NCI-H1417 treated with DMSO at 0.1 percent for 48 hours (cell line): Measurements from ENCODE around the gene SELENOS.
"Not testable (repeated sequence)": the region's sequence is repeated elsewhere in the genome, so short reads cannot be mapped to it uniquely, and the experiment has no call there.

Experiments
- DNase-seq: peaks from one replicate; lab custom pipeline; 2025; lab: John Stamatoyannopoulos, UW

SELENOS gene

DNA sequence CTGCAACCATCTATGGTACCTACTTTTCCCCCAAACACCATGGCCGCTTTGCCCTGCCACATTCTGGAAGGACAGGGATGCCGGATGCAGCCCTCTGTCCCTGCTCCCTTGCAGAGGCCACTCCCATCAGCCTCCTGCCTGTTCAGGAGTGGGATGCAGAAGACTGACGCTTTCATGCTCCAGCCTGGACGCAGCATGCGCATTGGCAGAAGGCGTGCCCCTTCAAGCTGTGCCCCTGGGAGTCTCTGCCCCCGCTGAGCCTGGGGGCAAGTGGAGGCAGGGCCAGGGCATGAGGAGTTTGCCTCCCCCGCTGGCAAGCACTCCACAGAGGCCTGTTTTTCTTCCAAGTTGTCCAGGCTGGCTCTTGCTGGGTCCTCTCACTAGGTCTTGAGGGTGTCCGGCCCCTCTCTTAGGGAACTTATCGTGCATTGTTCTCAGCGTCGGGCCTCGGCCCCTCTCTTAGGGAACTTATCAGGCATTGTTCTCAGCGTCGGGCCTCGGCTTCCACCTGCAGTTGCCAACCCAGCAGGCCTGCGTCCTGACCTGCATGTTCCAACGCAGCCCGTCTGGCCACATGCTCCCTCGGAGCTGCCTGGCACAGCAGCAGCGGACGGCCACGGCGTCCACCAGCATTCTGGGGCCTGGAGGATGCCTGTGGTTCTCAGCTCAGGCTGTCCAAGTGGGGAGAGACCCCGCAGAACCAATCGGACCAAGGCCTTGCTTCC is 32.3 kb upstream of the SELENOS start:
- peak; percentile 10 for DNase-seq

DNA sequence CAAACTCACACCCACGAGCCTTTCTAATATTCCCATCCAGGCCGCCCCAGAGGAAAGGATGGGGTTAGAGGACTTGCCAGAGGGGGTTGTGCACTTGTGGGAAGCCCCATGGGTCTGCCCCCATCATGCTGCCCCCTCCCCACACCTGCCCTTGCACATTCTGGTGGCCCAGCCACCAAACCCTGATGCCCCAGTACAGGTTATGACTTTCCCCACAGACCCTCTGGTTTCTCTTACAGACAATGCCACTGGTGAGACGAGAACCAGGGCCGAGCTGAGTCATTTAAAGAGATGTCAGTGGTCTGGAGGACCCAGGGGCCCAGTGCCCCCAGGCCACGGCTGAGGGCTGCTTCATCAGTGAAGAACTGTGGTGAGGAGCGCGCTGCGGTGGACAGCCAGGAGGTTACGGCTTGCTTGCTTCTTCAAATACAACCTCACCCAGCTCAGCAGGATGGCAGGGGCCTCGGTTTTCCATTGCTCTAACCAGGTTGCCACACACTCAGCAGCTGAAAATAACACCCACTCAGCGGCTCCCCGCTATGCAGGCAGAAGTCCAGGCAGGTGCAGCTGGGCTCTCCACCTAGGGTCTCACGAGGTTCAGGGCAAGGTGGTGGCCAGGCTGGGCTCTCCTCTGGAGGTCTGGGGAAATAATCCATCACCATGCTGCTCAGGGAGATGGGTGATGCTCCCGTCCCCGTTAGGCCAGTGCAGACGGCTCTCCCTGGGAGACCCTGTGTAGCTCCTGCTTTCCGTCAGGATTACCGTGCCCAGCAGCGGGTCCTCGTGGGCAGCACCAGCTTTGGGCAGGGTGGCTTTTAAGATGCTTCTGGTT is 31.5 kb upstream of the SELENOS start:
- DNase-seq = peak; percentile 10

DNA sequence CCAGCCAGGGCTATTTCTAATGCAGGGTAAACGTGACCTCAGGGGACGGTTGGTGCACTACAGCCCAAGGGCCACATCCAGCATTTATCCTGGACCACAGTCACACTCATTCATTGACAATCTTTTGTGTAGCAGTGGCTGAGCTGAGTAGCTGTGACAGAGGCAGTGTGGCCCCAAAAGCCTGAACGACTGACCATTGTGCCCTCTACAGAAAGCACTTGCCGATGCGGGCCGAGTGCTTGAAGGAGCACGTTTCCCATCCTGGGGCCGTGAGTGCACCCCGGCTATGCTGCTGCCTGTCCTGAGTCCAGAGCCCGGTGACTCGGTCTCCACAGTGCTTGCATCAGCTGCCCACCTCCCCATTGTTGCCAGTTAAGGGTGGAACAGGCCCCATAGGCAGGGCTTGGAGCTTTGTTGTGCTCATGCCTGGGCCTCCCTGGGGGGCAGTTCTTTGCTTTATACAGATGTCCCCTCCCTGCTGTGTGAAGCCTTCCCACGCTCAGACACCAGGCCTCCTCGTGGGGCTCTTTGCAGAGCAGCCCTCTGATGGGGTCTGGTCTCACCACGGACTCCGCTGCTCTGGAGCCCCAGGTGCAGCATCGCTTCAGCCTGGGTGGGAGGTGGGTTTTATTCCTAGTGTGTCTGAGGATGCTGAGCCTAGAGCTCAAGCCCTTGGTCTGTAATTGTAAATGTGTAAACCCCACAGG is 30.8 kb upstream of the SELENOS start:
- DNase-seq = no peak

DNA sequence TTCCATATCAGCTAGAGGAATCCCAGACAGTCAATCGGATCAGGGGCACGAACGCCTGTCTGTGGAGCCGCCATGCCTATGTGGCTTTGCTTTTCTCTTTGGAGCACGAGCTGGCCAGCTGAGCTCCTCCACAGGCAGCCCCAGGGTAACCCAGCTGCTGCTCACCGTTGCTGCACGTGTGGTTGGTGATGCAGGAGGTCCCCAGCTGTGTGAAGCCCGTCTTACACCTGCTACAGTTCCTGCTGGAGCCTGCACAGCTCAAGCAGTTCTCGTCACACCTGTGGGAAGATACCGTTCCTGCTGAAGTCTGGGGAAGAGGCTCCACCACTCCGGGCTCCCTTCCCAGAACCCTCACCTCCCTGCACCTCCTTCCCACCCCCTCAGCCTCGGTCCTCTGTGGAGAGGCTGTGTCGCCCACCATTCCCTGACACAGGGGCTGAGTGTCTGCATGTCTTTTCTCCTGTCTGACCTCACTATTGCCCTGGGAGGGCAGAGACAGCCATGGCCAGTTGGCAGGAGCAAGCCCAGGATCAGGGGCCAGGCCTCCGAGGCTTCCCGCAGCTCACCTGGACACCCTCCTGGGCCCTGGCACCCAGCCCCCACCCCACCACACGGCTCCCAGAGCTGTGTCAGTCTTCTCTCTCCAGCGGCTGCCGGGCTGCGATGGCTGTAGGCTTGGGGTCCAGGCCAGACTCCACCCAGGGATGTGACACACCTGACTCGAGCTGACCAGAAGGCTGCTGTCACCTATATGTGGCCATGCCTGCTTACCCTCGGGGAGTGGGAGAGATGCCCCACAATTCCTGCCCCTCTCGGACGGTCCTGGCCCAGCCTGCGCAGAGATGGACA is 30.0 kb upstream of the SELENOS start:
- DNase-seq = no peak

DNA sequence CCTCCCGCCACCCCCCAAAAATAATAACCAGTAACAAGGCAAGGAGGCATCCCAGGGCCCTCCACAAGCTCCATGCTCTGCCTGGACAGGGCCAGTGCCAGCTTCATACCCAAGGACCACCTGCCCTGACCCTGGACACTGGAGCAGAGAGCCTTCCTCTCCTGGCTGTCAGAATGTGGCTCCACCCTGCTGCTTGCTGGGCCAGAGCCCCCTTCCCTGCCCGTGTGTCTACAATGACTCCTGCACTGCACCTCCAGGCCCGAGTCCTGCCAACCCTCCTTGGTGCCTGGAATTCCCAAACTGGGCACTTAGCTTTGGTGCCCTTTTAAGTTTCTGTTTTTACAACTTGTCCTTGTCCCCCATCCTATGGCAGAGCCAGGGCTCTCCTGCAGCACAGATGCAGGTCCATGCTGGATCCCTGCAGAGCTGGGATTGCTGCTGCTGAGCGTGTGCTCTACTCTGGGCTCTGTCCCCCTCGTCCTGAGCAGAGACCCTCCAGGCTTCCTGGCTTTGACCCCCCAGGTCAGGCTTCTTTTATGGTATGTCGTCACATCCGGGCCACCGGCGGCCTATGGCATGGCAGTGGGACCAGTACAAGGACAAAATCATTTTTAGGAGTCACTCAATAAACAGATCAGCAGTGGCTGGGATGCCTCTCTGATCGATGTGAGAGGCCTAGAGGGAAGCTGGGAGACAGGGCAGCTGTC is 29.2 kb upstream of the SELENOS start:
- DNase-seq = no peak

DNA sequence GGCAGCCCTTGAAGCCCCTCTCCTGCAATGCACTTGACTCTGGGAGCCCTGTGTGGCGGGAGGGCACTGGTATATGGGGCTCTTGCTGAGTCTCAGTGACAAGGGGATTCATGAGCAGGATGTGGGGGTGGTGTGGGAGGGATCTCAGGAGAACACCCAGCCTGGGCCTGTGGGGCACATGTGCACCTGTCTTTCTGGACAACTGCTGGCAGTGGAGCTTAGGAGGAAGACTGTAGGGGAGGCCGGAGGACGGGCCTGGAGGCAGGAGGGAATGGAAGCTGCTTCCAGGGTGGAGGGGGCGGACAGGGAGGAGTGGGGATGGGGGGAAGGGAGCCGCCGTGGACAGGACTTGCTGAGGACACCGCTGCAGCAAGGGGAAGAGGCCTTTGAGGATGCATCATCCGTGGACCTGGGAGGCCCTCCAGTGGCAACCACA is 28.6 kb upstream of the SELENOS start:
- DNase-seq = no peak

DNA sequence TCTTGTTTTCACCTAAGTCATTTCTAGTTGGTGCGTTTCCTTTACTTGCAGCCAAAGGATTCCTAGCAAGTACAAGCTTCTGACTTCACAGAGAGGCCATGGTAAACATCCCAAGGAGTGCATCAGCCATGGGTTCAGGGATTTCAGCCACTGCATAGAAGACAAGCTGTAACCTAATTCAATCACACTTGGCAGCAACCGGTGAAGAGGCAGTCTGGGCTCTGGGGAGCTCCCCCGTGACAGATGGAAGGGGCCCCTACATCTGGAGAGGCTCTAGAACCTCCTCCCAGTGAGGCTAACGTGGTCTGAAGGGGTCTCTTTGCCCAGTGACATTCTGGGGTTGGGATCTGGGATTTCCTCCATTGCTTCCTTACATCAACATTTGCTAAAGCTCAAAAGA is 26.1 kb upstream of the SELENOS start:
- no peak for DNase-seq

DNA sequence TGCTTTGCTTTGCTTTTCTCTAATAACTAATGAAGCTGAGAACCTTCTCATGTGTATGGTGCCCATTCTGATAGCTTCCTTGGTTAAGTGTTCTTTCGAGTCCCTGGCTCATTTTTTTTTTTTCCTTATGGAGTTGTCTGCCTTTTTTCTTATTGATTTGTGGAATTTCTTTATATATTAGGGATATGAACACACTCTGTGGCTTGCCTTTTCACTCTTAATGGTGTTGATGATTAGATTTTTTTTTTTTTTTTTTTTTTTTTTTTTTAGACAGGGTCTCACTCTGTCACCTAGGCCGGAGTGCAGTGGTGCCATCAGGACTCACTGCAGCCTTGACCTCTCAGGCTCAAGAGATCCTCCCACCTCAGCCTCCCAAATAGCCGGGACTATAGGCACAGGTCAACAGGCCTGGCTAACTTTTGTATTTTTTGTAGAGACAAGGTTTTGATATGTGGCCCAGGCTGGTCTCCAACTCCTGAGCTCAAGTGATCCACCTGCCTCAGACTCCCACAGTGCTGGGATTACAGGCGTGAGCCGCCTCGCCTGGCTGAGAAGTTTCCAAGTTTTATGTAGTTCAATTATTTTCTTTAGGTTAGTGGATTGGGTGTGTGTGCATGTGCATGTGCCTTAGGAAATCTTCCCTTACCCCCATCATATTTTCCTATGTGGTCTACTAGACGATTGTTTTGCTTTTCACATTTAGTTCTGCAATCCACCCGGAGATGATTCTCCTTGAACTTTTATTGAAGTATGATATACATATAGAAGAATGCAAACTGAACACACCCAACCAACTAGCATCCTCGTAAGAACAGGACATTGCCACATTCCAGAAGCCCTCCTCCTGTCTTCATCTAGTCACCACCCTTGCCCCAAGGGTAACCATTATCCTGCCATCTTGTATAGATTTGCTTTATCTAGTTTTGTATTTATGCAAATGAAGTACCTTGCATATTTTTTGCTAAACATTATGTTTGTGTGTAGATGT is 19.4 kb upstream of the SELENOS start:
- no peak for DNase-seq

DNA sequence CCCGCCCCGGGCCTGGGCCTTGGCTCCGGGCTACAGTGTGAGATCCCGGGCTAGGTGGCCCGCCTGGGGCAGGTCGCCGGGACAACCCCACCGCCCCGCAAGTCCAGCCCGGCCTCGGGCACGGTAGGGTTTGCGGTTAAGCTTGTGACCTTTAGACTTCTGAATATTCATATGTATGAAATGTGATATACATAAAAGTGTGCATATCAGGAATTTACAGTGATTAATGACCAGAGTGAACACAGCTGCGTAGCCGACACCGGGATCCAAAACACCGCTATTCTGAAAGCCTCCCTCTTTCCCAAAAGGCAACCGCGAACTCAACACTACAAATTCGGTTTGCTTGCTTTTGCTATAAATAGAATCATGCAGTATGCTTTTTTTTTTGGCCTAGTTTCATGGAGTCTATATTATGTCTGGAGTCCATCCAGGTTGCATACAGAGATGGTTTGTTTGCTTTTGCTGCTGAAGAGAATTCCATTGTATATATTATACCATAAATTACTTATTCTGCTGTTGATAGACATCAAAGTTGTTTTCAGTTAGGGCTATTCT is 18.4 kb upstream of the SELENOS start:
- no peak for DNase-seq

DNA sequence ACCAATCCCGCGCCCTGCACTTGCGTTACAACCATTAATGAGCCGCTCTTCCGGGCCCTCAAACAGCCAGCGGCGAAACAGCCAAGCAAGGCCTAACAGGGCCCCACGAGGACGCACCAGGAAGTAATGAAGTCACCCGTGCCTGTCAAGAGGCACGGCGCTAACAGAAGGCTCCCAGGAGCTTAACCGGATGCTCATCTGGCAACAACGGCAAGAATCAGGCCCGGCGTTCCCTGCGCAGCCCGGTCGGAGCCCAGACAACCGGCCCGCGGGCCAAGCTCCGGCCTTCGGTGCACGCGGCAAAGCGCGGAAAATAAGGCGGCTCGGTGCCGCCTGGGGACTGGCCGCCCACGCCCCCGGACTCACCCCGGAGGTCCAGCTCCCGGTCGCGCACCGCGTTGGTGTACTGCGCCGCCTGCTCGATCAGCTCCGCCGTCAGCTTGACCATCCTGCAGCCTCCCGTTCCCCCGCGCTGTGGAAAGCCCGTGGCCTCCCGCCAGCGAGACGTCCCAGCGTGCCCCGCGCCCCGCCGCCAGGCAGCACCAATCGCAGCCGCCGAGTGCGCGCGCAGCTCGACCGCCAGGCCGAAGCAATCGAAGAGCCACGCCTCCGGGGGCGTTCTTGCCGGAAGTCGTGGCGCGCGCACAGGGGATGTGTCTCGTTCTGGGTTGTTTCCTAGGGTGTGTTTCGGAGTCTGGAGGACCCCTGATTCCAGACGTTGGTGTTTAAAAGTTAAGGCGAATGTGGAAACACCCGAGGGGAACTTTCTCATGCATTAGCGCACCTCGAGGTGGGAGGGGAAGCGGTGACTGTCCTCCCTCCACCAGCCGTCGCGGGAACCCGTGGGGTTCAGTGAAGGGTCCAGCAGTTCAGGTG is 17.7 kb upstream of the SELENOS start, which contains the start of gene SNRPA1:
TSS of gene SNRPA1 (minus strand) at position 518 of the 876 bp plus-strand sequence. CDS start at position 448, 70 bp downstream.
- peak; percentile 73 for DNase-seq

DNA sequence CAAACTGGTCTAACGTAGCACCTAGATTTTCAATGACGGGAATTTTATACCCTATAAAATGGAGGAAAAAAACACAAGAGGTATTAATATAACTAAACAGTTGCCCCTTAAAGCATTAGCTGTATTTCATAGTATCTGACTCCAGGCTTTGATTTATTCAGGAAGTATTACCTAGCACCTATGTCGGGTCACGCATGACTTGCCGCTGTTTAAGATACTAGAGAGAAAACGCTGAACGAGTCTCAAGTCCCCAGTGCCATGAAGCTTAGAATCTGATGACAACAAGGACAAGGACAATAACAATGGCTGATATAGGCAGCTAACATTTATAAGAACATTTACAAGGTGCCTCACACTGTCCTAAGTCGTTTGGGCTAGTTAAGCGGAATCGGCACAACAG is 15.8 kb upstream of the SELENOS start:
- DNase-seq = no peak

DNA sequence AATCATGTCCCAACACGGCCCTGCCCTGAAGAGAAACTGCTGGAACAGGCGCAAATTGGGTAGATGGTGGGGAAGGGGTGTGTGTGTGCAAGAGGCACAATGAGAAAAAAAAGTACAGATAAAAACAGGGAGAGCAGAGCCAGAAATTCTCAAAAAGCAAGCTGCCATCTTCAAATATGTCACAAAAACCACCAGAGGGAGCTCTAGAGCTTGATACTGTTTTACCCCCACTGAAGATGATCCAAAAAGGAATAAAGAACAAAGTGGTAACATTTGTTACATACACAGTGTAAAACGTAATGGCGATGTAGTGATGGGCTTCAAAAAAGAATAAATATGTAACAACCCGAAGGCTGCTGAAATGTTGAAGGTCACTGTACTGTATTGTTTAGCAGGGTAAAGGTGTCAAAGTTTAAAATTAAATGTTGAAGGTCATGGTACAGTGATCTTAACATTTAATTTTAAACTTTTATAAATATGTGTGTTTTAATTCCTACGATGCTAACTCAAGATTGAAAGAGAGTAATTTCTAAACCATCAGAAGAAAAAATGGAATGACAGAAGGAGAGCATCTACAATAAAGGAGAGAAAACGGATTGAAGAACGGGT is 11.7 kb upstream of the SELENOS start:
- no peak for DNase-seq

DNA sequence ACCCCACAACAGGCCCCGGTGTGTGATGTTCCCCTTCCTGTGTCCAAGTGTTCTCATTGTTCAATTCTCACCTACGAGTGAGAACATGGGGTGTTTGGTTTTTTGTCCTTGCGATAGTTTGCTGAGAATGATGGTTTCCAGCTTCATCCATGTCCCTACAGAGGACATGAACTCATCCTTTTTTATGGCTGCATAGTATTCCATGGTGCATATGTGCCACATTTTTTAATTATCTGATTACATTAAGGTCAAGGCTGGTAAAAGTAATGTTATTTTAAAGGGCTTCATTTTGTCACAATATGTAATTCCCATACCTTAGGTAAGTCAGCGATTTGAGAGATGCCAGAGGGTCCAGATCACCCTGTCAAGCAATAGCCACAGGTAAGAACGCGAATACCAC is 10.1 kb upstream of the SELENOS start:
- DNase-seq = not testable (repeated sequence)

DNA sequence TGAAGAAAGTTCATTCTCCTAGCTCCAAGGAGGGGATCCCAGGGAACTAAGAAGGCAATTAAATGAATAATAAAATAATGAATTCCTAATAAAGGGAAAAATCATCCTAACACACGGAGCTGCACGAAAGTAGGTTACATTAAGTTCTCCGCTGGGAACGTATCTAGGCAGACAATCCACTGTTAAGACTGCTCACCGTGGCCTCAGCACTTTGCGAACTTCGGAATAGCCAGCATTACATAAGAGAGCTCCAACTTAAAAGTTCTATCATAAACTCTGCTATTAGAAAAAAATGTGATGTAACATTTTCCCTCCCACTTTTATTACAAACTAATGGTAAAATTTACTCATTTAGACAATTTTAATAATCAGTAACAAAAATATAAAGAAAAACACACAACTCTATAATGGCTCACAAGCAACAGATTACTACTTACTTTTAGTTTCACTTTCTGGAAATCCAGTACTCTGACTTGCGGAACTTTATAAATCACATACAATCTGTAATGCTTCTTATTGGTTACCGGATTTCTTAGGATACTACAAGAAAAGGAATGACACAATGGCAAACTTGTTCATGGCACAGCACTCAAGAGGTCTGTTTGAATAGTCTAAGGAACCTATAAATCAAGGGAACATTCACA is 9.3 kb upstream of the SELENOS start:
- DNase-seq = no peak

DNA sequence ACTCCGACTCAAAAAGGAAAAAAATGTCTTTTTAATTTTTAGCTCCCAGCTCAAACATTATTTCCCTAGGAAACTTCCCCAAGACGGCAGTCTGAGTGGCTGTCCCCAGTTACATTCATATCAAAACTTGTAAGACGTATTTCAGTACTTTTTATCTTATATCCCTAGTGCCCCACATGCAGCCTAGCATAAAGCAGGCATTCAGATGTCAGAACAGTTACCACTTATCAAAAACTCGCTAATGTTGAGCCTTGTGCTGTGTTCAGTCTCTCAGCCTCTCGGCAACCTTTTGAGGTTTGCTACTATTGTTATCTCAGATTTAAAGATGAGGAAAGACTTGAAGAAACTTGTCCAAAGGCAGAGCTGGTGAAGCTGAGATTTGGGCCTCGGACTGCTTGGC is 6.6 kb upstream of the SELENOS start:
- no peak for DNase-seq

DNA sequence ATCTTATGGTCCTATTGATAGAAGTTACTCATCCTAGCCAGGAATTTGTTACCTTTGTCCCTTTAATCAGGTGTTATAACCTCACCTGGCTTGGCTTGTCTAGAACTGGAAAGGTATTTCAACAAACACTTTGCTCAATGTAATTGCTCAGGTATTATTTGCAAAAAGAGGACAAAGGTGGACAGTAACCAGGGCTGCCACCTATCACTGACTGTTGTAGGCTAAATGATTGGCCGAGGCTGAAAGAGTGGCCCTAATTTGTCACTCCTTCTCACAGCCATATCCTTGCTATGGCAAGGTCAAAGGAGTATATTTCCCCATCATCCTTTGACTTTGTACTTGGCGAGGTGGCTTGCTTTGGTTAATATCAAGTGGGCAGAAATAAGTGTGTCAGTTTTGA is 2.7 kb upstream of the SELENOS start:
- DNase-seq = no peak

DNA sequence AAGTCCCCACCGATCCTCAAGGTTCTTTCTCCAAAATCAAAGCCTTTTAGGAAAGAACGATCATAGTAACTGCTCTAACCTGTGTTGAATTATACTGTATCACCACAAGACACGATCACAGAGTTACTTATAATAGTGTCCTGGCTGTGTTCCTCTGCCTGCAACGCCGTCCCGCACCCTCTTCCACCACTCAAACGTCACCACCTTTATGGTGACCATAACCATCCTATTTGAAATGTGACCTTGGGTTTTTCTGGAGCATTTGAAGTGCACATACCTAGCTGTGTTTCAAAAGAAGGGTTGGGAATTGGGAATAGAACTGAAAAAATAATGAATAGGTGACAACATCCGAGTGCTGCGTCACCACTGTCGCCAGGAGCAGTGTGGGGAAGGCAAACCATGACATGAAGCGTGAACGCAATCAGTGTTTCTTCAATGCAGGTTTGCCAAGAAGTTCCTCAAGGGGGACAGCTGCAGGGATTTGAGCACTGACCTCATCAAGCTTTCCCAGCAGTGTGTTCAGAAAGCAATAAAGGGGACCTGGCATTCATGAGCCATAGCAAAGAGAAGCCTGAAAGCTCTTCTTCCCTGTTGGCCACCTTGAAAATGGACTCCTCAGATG is 769 bp upstream of the SELENOS start:
- DNase-seq = no peak
